GM23338 (cell line): ENCODE data around the gene SMYD3. TPM values are rescaled to one million over a fixed set of nuclear protein-coding genes. Genes with fewer than 3 reads are reported as not detected.

Experiments
- ATAC-seq: fragments of 200-7000 bp; cut with Tn5 transposase; 3 replicates; pipeline ENCODE4 v1.9.1; 2020
- DNase-seq: peaks from one replicate; pipeline ENCODE4 v3.0.0-alpha.2; 2015; ENCODE audit warnings: low spot score
- H2AFZ ChIP-seq: fragments of 200-600 bp; sonication (generic); 2 replicates; pipeline ENCODE4 v1.8.0; 2016; ENCODE audit warnings: antibody characterized with exemption, mild to moderate bottlenecking, moderate library complexity
- H3F3A ChIP-seq: fragments of 200-600 bp; sonication (generic); replicated peaks from 2 replicates; pipeline ENCODE4 v1.8.0; 2017; ENCODE audit warnings: antibody characterized with exemption, mixed run types, low read depth
- H3K27ac ChIP-seq: fragments of 200-600 bp; sonication (generic); 2 replicates; pipeline ENCODE4 v1.6.1; 2016; ENCODE audit warnings: low read depth
- H3K27me3 ChIP-seq: fragments of 200-600 bp; sonication (generic); 2 replicates; pipeline ENCODE4 v1.8.0; 2016; ENCODE audit warnings: mild to moderate bottlenecking, mixed run types, moderate library complexity; ENCODE audit not compliant: insufficient read depth
- H3K36me3 ChIP-seq: fragments of 200-600 bp; sonication (generic); 2 replicates; pipeline ENCODE4 v1.8.0; 2016; ENCODE audit warnings: mild to moderate bottlenecking; ENCODE audit not compliant: insufficient read depth
- H3K4me1 ChIP-seq: fragments of 200-600 bp; sonication (generic); 2 replicates; pipeline ENCODE4 v1.8.0; 2016; ENCODE audit warnings: mild to moderate bottlenecking, moderate library complexity; ENCODE audit not compliant: insufficient read depth
- H3K4me2 ChIP-seq: fragments of 200-600 bp; sonication (generic); 2 replicates; pipeline ENCODE4 v1.7.1; 2017; ENCODE audit warnings: mixed run types
- H3K4me3 ChIP-seq: fragments of 200-600 bp; sonication (generic); 2 replicates; pipeline ENCODE4 v1.6.1; 2016; ENCODE audit warnings: mixed run types
- H3K79me2 ChIP-seq: fragments of 200-600 bp; sonication (generic); replicated peaks from 2 replicates; pipeline ENCODE4 v1.8.0; 2017; ENCODE audit warnings: mild to moderate bottlenecking; ENCODE audit not compliant: insufficient read depth
- H3K9me2 ChIP-seq: fragments of 200-600 bp; sonication (generic); 2 replicates; pipeline ENCODE4 v1.8.0; 2017; ENCODE audit not compliant: insufficient read depth
- H4K20me1 ChIP-seq: fragments of 200-600 bp; sonication (generic); replicated peaks from 2 replicates; pipeline ENCODE4 v1.8.0; 2017; ENCODE audit warnings: mild to moderate bottlenecking; ENCODE audit not compliant: insufficient read depth
- H3K27ac Mint-ChIP-seq: 2 replicates; pipeline ENCODE4 v1.8.0; 2020; ENCODE audit warnings: inconsistent platforms, mild to moderate bottlenecking, moderate library complexity, mixed read lengths
- H3K27me3 Mint-ChIP-seq: 3 replicates; pipeline ENCODE4 v1.8.0; 2022; ENCODE audit warnings: low read depth, mild to moderate bottlenecking, moderate library complexity, mixed read lengths, inconsistent platforms; ENCODE audit not compliant: insufficient read depth, poor library complexity
- H3K36me3 Mint-ChIP-seq: 3 replicates; pipeline ENCODE4 v1.8.0; 2021; ENCODE audit warnings: low read depth, mild to moderate bottlenecking, inconsistent platforms, moderate library complexity, mixed read lengths
- H3K4me1 Mint-ChIP-seq: 3 replicates; pipeline ENCODE4 v1.8.0; 2020; ENCODE audit warnings: mild to moderate bottlenecking, inconsistent platforms, mixed read lengths
- H3K4me3 Mint-ChIP-seq: 3 replicates; pipeline ENCODE4 v1.8.0; 2021; ENCODE audit warnings: moderate library complexity, mild to moderate bottlenecking, inconsistent platforms, mixed read lengths
- H3K9me3 Mint-ChIP-seq: 3 replicates; pipeline ENCODE4 v1.8.0; 2020; ENCODE audit warnings: moderate library complexity, mild to moderate bottlenecking, inconsistent platforms, mixed read lengths
- CREB1 ChIP-seq: fragments of 250-450 bp; sonication (Bioruptor Pico); IDR thresholded peaks from 2 replicates; pipeline ENCODE4 v1.5.0; 2020; ENCODE audit warnings: low read depth, mild to moderate bottlenecking, moderate library complexity
- EZH2 ChIP-seq: fragments of 200-600 bp; sonication (generic); IDR thresholded peaks from one replicate; pipeline ENCODE4 v1.8.0; 2017; ENCODE audit warnings: antibody characterized with exemption, mild to moderate bottlenecking, low read depth; ENCODE audit not compliant: unreplicated experiment
- EZH2phosphoT487 ChIP-seq: fragments of 200-600 bp; sonication (generic); IDR thresholded peaks from one replicate; pipeline ENCODE4 v1.8.1; 2018; ENCODE audit warnings: antibody characterized with exemption; ENCODE audit not compliant: unreplicated experiment
- JUNB ChIP-seq: IDR thresholded peaks from one replicate; pipeline ENCODE4 v1.6.1; 2016; ENCODE audit warnings: antibody characterized with exemption; ENCODE audit not compliant: unreplicated experiment
- NANOG ChIP-seq: IDR thresholded peaks from 2 replicates; pipeline ENCODE4 v1.6.1; 2016; ENCODE audit warnings: antibody characterized with exemption, borderline replicate concordance
- POLR2AphosphoS5 ChIP-seq: IDR thresholded peaks from 2 replicates; pipeline ENCODE4 v1.6.1; 2016; ENCODE audit warnings: antibody characterized with exemption, low read depth
- STAT1 ChIP-seq: IDR thresholded peaks from one replicate; pipeline ENCODE4 v1.6.1; 2016; ENCODE audit warnings: antibody characterized with exemption; ENCODE audit not compliant: unreplicated experiment
- ZNF114 ChIP-seq: fragments of 250-450 bp; sonication (Bioruptor Pico); IDR thresholded peaks from 2 replicates; pipeline ENCODE4 v1.5.0; 2020; ENCODE audit warnings: mild to moderate bottlenecking, moderate library complexity
- ZNF331 ChIP-seq: fragments of 250-450 bp; sonication (Bioruptor Pico); IDR thresholded peaks from 2 replicates; pipeline ENCODE4 v1.5.0; 2020; ENCODE audit warnings: low read depth, mild to moderate bottlenecking, moderate library complexity
- polyA plus RNA-seq: library from polyadenylated mRNA; unstranded; fragments of >200 nt; fragmentation: Nextera tagmentation; extraction: Ambion mirVana; gene quantifications from 2 replicates; pipeline ENCODE4 v1.2.1, GENCODE V29; 2016
- total RNA-seq: library from RNA; depleted of rRNA; stranded (reverse); fragments of >200 nt; shearing (Covaris generic); gene quantifications from 2 replicates; pipeline ENCODE4 v1.2.3, GENCODE V29; 2014
- TF ChIP-seq, protein P1 (sequence below): IDR thresholded peaks from one replicate; pipeline ENCODE4 v1.6.1; 2018; ENCODE audit warnings: antibody characterized with exemption; ENCODE audit not compliant: unreplicated experiment
- TF ChIP-seq, protein P2 (sequence below), 2 experiments: fragments of 200-600 bp in 1 of 2; sonication (generic) in 1 of 2; conservative IDR thresholded peaks; 2 replicates each; pipeline versions ENCODE4 v1.5.1 to v1.6.1; 2016 to 2017; ENCODE audit warnings: antibody characterized with exemption in 2 of 2, low read depth in 2 of 2, mild to moderate bottlenecking in 2 of 2, moderate library complexity in 1 of 2
- TF ChIP-seq, protein P3 (sequence below): IDR thresholded peaks from 2 replicates; pipeline ENCODE4 v1.6.1; 2016; ENCODE audit warnings: antibody characterized with exemption
- TF ChIP-seq, protein P4 (sequence below): fragments of 250-450 bp; sonication (Bioruptor Pico); IDR thresholded peaks from 2 replicates; pipeline ENCODE4 v1.5.0; 2020; ENCODE audit warnings: mild to moderate bottlenecking, moderate library complexity

Gene SMYD3
- total and polyA plus RNA-seq, 2 experiments from 2014 or later, result 31.8 to 34.4 TPM

DNA sequence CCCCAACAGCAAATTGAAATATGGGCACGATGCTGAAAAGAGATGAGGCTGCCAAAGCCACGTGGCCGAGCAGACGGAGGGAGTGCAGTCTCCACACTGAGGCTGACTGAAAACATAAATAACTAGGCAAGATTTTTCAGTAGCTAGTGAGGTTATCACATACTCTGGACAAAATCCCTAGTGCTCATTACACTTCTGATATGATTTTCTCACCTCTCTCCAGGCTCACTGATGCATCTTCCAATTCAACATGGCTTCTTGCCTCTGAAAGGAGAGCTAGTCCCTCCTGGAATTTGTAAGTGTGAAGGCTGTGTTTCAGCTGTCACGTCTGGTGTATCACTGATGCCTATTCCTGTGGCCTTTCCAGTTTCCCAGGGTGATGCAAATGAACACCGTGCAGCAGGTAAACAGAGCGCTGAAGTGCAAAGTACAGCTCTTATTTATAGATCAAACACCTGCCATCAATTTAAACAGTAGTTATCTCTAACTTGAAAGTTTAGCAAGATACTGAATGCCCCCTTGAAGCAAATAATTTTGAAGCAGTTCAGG lies 696.2 kb downstream of the SMYD3 start:
- Mint-ChIP-seq H3K27me3 (peaks cover 2% of the 10 kb centered on the region), H3K9me3 (no peaks in the 10 kb centered on the region), H3K4me1 (peaks cover 19% of the 10 kb centered on the region), H3K27ac (no peak overlapping the region), H3K4me3 (no peak overlapping the region), H3K36me3 (no peaks in the 10 kb centered on the region)
- TF ChIP-seq NANOG, result no peak
- no peak for TF ChIP-seq CREB1 (CRISPR knock-in tag)
- TF ChIP-seq ZNF331 (CRISPR knock-in tag), result no peak
- TF ChIP-seq, protein P1, sequence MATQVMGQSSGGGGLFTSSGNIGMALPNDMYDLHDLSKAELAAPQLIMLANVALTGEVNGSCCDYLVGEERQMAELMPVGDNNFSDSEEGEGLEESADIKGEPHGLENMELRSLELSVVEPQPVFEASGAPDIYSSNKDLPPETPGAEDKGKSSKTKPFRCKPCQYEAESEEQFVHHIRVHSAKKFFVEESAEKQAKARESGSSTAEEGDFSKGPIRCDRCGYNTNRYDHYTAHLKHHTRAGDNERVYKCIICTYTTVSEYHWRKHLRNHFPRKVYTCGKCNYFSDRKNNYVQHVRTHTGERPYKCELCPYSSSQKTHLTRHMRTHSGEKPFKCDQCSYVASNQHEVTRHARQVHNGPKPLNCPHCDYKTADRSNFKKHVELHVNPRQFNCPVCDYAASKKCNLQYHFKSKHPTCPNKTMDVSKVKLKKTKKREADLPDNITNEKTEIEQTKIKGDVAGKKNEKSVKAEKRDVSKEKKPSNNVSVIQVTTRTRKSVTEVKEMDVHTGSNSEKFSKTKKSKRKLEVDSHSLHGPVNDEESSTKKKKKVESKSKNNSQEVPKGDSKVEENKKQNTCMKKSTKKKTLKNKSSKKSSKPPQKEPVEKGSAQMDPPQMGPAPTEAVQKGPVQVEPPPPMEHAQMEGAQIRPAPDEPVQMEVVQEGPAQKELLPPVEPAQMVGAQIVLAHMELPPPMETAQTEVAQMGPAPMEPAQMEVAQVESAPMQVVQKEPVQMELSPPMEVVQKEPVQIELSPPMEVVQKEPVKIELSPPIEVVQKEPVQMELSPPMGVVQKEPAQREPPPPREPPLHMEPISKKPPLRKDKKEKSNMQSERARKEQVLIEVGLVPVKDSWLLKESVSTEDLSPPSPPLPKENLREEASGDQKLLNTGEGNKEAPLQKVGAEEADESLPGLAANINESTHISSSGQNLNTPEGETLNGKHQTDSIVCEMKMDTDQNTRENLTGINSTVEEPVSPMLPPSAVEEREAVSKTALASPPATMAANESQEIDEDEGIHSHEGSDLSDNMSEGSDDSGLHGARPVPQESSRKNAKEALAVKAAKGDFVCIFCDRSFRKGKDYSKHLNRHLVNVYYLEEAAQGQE, result no peak
- TF ChIP-seq EZH2phosphoT487, result no peak
- TF ChIP-seq, protein P2, sequence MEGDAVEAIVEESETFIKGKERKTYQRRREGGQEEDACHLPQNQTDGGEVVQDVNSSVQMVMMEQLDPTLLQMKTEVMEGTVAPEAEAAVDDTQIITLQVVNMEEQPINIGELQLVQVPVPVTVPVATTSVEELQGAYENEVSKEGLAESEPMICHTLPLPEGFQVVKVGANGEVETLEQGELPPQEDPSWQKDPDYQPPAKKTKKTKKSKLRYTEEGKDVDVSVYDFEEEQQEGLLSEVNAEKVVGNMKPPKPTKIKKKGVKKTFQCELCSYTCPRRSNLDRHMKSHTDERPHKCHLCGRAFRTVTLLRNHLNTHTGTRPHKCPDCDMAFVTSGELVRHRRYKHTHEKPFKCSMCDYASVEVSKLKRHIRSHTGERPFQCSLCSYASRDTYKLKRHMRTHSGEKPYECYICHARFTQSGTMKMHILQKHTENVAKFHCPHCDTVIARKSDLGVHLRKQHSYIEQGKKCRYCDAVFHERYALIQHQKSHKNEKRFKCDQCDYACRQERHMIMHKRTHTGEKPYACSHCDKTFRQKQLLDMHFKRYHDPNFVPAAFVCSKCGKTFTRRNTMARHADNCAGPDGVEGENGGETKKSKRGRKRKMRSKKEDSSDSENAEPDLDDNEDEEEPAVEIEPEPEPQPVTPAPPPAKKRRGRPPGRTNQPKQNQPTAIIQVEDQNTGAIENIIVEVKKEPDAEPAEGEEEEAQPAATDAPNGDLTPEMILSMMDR (conservative IDR thresholded peaks at IDR 0.05; ENCODE audit: low read depth in 2 of 2), result no peak
- no peak for TF ChIP-seq STAT1
- TF ChIP-seq POLR2AphosphoS5, result no peak
- TF ChIP-seq, protein P3, sequence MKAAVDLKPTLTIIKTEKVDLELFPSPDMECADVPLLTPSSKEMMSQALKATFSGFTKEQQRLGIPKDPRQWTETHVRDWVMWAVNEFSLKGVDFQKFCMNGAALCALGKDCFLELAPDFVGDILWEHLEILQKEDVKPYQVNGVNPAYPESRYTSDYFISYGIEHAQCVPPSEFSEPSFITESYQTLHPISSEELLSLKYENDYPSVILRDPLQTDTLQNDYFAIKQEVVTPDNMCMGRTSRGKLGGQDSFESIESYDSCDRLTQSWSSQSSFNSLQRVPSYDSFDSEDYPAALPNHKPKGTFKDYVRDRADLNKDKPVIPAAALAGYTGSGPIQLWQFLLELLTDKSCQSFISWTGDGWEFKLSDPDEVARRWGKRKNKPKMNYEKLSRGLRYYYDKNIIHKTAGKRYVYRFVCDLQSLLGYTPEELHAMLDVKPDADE, result no peak
- TF ChIP-seq ZNF114 (CRISPR knock-in tag), result no peak
- TF ChIP-seq JUNB, result no peak
- TF ChIP-seq, protein P4, sequence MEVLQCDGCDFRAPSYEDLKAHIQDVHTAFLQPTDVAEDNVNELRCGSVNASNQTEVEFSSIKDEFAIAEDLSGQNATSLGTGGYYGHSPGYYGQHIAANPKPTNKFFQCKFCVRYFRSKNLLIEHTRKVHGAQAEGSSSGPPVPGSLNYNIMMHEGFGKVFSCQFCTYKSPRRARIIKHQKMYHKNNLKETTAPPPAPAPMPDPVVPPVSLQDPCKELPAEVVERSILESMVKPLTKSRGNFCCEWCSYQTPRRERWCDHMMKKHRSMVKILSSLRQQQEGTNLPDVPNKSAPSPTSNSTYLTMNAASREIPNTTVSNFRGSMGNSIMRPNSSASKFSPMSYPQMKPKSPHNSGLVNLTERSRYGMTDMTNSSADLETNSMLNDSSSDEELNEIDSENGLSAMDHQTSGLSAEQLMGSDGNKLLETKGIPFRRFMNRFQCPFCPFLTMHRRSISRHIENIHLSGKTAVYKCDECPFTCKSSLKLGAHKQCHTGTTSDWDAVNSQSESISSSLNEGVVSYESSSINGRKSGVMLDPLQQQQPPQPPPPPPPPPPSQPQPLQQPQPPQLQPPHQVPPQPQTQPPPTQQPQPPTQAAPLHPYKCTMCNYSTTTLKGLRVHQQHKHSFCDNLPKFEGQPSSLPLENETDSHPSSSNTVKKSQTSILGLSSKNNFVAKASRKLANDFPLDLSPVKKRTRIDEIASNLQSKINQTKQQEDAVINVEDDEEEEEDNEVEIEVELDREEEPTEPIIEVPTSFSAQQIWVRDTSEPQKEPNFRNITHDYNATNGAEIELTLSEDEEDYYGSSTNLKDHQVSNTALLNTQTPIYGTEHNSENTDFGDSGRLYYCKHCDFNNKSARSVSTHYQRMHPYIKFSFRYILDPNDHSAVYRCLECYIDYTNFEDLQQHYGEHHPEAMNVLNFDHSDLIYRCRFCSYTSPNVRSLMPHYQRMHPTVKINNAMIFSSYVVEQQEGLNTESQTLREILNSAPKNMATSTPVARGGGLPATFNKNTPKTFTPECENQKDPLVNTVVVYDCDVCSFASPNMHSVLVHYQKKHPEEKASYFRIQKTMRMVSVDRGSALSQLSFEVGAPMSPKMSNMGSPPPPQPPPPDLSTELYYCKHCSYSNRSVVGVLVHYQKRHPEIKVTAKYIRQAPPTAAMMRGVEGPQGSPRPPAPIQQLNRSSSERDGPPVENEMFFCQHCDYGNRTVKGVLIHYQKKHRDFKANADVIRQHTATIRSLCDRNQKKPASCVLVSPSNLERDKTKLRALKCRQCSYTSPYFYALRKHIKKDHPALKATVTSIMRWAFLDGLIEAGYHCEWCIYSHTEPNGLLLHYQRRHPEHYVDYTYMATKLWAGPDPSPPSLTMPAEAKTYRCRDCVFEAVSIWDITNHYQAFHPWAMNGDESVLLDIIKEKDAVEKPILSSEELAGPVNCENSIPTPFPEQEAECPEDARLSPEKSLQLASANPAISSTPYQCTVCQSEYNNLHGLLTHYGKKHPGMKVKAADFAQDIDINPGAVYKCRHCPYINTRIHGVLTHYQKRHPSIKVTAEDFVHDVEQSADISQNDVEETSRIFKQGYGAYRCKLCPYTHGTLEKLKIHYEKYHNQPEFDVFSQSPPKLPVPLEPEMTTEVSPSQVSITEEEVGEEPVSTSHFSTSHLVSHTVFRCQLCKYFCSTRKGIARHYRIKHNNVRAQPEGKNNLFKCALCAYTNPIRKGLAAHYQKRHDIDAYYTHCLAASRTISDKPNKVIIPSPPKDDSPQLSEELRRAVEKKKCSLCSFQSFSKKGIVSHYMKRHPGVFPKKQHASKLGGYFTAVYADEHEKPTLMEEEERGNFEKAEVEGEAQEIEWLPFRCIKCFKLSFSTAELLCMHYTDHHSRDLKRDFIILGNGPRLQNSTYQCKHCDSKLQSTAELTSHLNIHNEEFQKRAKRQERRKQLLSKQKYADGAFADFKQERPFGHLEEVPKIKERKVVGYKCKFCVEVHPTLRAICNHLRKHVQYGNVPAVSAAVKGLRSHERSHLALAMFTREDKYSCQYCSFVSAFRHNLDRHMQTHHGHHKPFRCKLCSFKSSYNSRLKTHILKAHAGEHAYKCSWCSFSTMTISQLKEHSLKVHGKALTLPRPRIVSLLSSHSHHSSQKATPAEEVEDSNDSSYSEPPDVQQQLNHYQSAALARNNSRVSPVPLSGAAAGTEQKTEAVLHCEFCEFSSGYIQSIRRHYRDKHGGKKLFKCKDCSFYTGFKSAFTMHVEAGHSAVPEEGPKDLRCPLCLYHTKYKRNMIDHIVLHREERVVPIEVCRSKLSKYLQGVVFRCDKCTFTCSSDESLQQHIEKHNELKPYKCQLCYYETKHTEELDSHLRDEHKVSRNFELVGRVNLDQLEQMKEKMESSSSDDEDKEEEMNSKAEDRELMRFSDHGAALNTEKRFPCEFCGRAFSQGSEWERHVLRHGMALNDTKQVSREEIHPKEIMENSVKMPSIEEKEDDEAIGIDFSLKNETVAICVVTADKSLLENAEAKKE, result no peak
- no peak for TF ChIP-seq EZH2
- Histone ChIP-seq H3K36me3 (no peaks in the 10 kb centered on the region), H3K9me2 (peaks cover 4% of the 10 kb centered on the region; the same call in 1 of the 2 replicates), H3F3A (no peaks in the 10 kb centered on the region), H3K4me3 (no peak overlapping the region), H3K27me3 (no peaks in the 10 kb centered on the region), H2AFZ (no peak overlapping the region), H4K20me1 (no peaks in the 10 kb centered on the region), H3K4me1 (no peaks in the 10 kb centered on the region), H3K27ac (no peak overlapping the region), H3K79me2 (no peaks in the 10 kb centered on the region), H3K4me2 (no peak overlapping the region)
- ATAC-seq (no peak), DNase-seq (no peak)
